CD4-positive, alpha-beta T cell (primary cell): ENCODE data around the gene TFEC. TPM values are rescaled to one million over a fixed set of nuclear protein-coding genes. Genes with fewer than 3 reads are reported as not detected.

Experiments
- ATAC-seq: fragments of 200-7000 bp; cut with Tn5 transposase; one replicate; pipeline ENCODE4 v1.10.0; 2022; ENCODE audit warnings: mild to moderate bottlenecking; ENCODE audit not compliant: poor library complexity
- CTCF ChIA-PET: fragments of 350-600 bp; sonication (Branson Sonifier 250); formaldehyde crosslinking; loops from one replicate; lab custom pipeline; 2021; ENCODE audit warnings: antibody characterized with exemption, inconsistent platforms; lab: Charles Lee
- POLR2A ChIA-PET: fragments of 350-600 bp; sonication (Branson Sonifier 250); formaldehyde crosslinking; loops from one replicate; lab custom pipeline; 2021; ENCODE audit warnings: antibody characterized with exemption, inconsistent platforms; lab: Charles Lee
- DNase-seq, 14 experiments: peaks; one replicate each; pipeline ENCODE4 v3.0.0-alpha.2; 2013 to 2020; ENCODE audit warnings: mixed read lengths in 2 of 14
- H3K27ac ChIP-seq, 2 donors: one replicate each; pipeline versions ENCODE4 v1.5.1 to v1.7.0; 2013; ENCODE audit warnings: low read length in 2 of 2, low read depth in 1 of 2, mild to moderate bottlenecking in 1 of 2
- H3K27me3 ChIP-seq, 2 experiments: 1 replicate in 1 of 2; 2 replicates in 1 of 2; pipeline versions ENCODE4 v1.6.1 to v1.7.0; 2013; ENCODE audit warnings: low read length in 2 of 2, control low read depth in 1 of 2, mild to moderate bottlenecking in 1 of 2, moderate library complexity in 1 of 2; ENCODE audit not compliant: insufficient read depth in 2 of 2, control insufficient read depth in 1 of 2
- H3K36me3 ChIP-seq: one replicate; pipeline ENCODE4 v1.6.1; 2013; ENCODE audit warnings: low read length, control low read depth; ENCODE audit not compliant: insufficient read depth
- H3K4me1 ChIP-seq: one replicate; pipeline ENCODE4 v1.6.1; 2013; ENCODE audit warnings: low read length, control low read depth; ENCODE audit not compliant: insufficient read depth
- H3K4me3 ChIP-seq: one replicate; pipeline ENCODE4 v1.5.1; 2013; ENCODE audit warnings: mild to moderate bottlenecking, low read length, moderate library complexity
- H3K9me3 ChIP-seq, 2 experiments: 1 replicate in 1 of 2; 2 replicates in 1 of 2; pipeline versions ENCODE4 v1.6.1 to v1.7.0; 2013; ENCODE audit warnings: low read length in 2 of 2, mild to moderate bottlenecking in 2 of 2, control low read depth in 1 of 2, moderate library complexity in 1 of 2; ENCODE audit not compliant: control insufficient read depth in 1 of 2, insufficient read depth in 1 of 2
- H3K27ac Mint-ChIP-seq: one replicate; pipeline ENCODE4 v1.8.0; 2020; ENCODE audit warnings: mixed read lengths
- H3K27me3 Mint-ChIP-seq: one replicate; pipeline ENCODE4 v1.8.0; 2021; ENCODE audit warnings: mixed read lengths
- H3K36me3 Mint-ChIP-seq: one replicate; pipeline ENCODE4 v1.8.0; 2021; ENCODE audit warnings: low read depth, mixed read lengths
- H3K4me1 Mint-ChIP-seq: one replicate; pipeline ENCODE4 v1.8.0; 2021; ENCODE audit warnings: low read depth, mixed read lengths
- H3K4me3 Mint-ChIP-seq: one replicate; pipeline ENCODE4 v1.8.0; 2020; ENCODE audit warnings: mild to moderate bottlenecking, mixed read lengths
- H3K9me3 Mint-ChIP-seq: one replicate; pipeline ENCODE4 v1.8.0; 2020; ENCODE audit warnings: mixed read lengths
- CTCF ChIP-seq: fragments of 200-600 bp; IDR thresholded peaks from one replicate; pipeline ENCODE4 v1.8.0; 2022; ENCODE audit warnings: antibody characterized with exemption, mild to moderate bottlenecking
- intact Hi-C, 2 experiments: fragments of 100-400 bp; cut with DNase I in 1 of 2; cut with micrococcal nuclease in 1 of 2; formaldehyde crosslinking; loops; one replicate each; pipeline versions ENCODE4 v1.15.1 to v1.9.0; 2023 to 2025; cut with DNase I, micrococcal nuclease
- total RNA-seq, 174 experiments: library from RNA in 2 of 174; stranded (reverse) in 2 of 174; gene quantifications; one replicate each; pipeline ENCODE4 v1.2.3 and lab custom pipeline; 2021 to 2026

The TFEC gene
- total RNA-seq, 2 experiments from 2014 or later: not detected

- peaks cover 5% of the 10 kb centered on the region for H3K27me3 Mint-ChIP-seq
- CTCF ChIA-PET: no interaction called here
- Histone ChIP-seq H3K4me3 (no peak overlapping the region), H3K36me3 (no peaks in the 10 kb centered on the region), H3K9me3 (no peaks in the 10 kb centered on the region), H3K4me1 (no peaks in the 10 kb centered on the region), H3K27me3 (no peaks in the 10 kb centered on the region), H3K27ac (no peak overlapping the region)
- intact Hi-C loops: no loop called here
- no peak for TF ChIP-seq CTCF
- H3K9me3 Mint-ChIP-seq: no peaks in the 10 kb centered on the region
- H3K27ac Mint-ChIP-seq: no peak overlapping the region
- DNase-seq (no peak), ATAC-seq (no peak)
- POLR2A ChIA-PET: no interaction called here
- H3K4me3 Mint-ChIP-seq: no peak overlapping the region
- no peaks in the 10 kb centered on the region for H3K36me3 Mint-ChIP-seq
- no peaks in the 10 kb centered on the region for H3K4me1 Mint-ChIP-seq
These were observed 2.8 kb downstream of the TFEC start for GRCh38 chr7:116027786-116028185.

- no peaks in the 10 kb centered on the region for H3K4me1 ChIP-seq
- H3K27ac Mint-ChIP-seq: no peak overlapping the region
- H3K4me3 ChIP-seq: no peak overlapping the region
- ChIA-PET CTCF (no interaction called here), POLR2A (no interaction called here)
- no peak overlapping the region for H3K4me3 Mint-ChIP-seq
- peak in 2 of 14 experiments; percentile 41 to 52 for DNase-seq
- H3K27me3 Mint-ChIP-seq: no peaks in the 10 kb centered on the region
- H3K36me3 ChIP-seq: no peaks in the 10 kb centered on the region
- no peak for ATAC-seq
- no peaks in the 10 kb centered on the region for H3K4me1 Mint-ChIP-seq
- no peaks in the 10 kb centered on the region for H3K9me3 Mint-ChIP-seq
- H3K27me3 ChIP-seq: no peaks in the 10 kb centered on the region
- H3K27ac ChIP-seq: no peak overlapping the region
- H3K36me3 Mint-ChIP-seq: no peaks in the 10 kb centered on the region
- intact Hi-C loops: no loop called here
- TF ChIP-seq CTCF: no peak
- H3K9me3 ChIP-seq: no peaks in the 10 kb centered on the region
These were observed 5.4 kb downstream of the TFEC start for GRCh38 chr7:116024826-116025809.

- Mint-ChIP-seq H3K27ac (no peak overlapping the region), H3K9me3 (no peaks in the 10 kb centered on the region), H3K27me3 (no peaks in the 10 kb centered on the region), H3K36me3 (no peaks in the 10 kb centered on the region), H3K4me1 (no peaks in the 10 kb centered on the region), H3K4me3 (no peak overlapping the region)
- no peak for ATAC-seq
- TF ChIP-seq CTCF: no peak
- H3K4me1 ChIP-seq: no peaks in the 10 kb centered on the region
- H3K27me3 ChIP-seq: no peaks in the 10 kb centered on the region
- no peak overlapping the region for H3K27ac ChIP-seq
- POLR2A ChIA-PET: no interaction called here
- DNase-seq: no peak
- intact Hi-C loops: no loop called here
- CTCF ChIA-PET: no interaction called here
- H3K36me3 ChIP-seq: no peaks in the 10 kb centered on the region
- H3K9me3 ChIP-seq: no peaks in the 10 kb centered on the region
- H3K4me3 ChIP-seq: no peak overlapping the region
These were observed 9.3 kb downstream of the TFEC start for GRCh38 chr7:116021237-116021636.
